ENCODE measurements around the gene CISTR. TPM values are rescaled to one million over a fixed set of nuclear protein-coding genes. Genes with fewer than 3 reads are reported as not detected.
"Not testable (repeated sequence)": the region's sequence is repeated elsewhere in the genome, so short reads cannot be mapped to it uniquely, and the experiment has no call there.

The CISTR gene
- total and polyA plus RNA-seq, 11 donors, result 0.24 to 4.4 (median 2.2) TPM; not detected in 1

GRCh38 chr12:53719649-53720048 lies 32.1 kb downstream of the CISTR start:
- no peak overlapping the region for H3K27ac ChIP-seq
- ATAC-seq (no peak), DNase-seq (no peak)
- no peak overlapping the region for H3K4me3 ChIP-seq
- no peak for TF ChIP-seq POLR2A (IDR thresholded peaks at IDR 0.05)
- no peak for TF ChIP-seq CTCF (IDR thresholded peaks at IDR 0.05)
- peaks cover 0 to 12% (median 0%) of the 10 kb centered on the region in 12 donors for H3K4me1 ChIP-seq
- WGBS, 4 donors, result 69 to 77% (median 73%) methylated on average over 2 of the region's 2 CpGs
- no peaks in the 10 kb centered on the region for H3K27me3 ChIP-seq
- intact Hi-C loops (cut with DNase I), result no loop called here
- H3K9me3 ChIP-seq, result no peaks in the 10 kb centered on the region
- H3K36me3 ChIP-seq, result peaks cover 0 to 100% (median 97%) of the 10 kb centered on the region in 9 donors

- H3K4me3 ChIP-seq; H3K27me3 ChIP-seq; ATAC-seq; DNase-seq; H3K9me3 ChIP-seq; intact Hi-C loops (cut with DNase I); H3K27ac ChIP-seq: not testable (repeated sequence)
- Histone ChIP-seq H3K36me3 (peaks cover 0 to 100% (median 97%) of the 10 kb centered on the region in 9 donors), H3K4me1 (peaks cover 0 to 12% (median 0%) of the 10 kb centered on the region in 12 donors)
- 88 to 96% (median 89%) methylated on average over 6 of the region's 6 CpGs for WGBS, 4 donors
These were observed 33.2 kb downstream of the CISTR start for GRCh38 chr12:53718567-53718966.

GRCh38 chr12:53717319-53717718 lies 34.5 kb downstream of the CISTR start:
- TF ChIP-seq POLR2A (IDR thresholded peaks at IDR 0.05) (no peak), CTCF (IDR thresholded peaks at IDR 0.05) (no peak)

GRCh38 chr12:53714004-53714403 lies 37.8 kb downstream of the CISTR start:
- H3K27me3 ChIP-seq, result no peaks in the 10 kb centered on the region
- no peak for TF ChIP-seq CTCF (IDR thresholded peaks at IDR 0.05)
- TF ChIP-seq POLR2A (IDR thresholded peaks at IDR 0.05), result no peak
- no peak overlapping the region for H3K4me3 ChIP-seq
- intact Hi-C loops (cut with DNase I), result no loop called here
- no peak overlapping the region for H3K27ac ChIP-seq
- 92 to 96% (median 95%) methylated on average over 4 of the region's 4 CpGs for whole genome bisulfite sequencing, 4 donors
- peaks cover 0 to 80% (median 73%) of the 10 kb centered on the region in 9 donors for H3K36me3 ChIP-seq
- no peak for DNase-seq
- no peaks in the 10 kb centered on the region for H3K9me3 ChIP-seq
- ATAC-seq, result no peak
- peaks cover 0 to 12% (median 0%) of the 10 kb centered on the region in 12 donors for H3K4me1 ChIP-seq

More at GRCh38 chr12:53717319-53717718, 34.5 kb downstream of the CISTR start:
- Histone ChIP-seq H3K4me1 (peaks cover 0 to 12% (median 0%) of the 10 kb centered on the region in 12 donors), H3K9me3 (no peaks in the 10 kb centered on the region), H3K27me3 (no peaks in the 10 kb centered on the region), H3K36me3 (peaks cover 0 to 100% (median 97%) of the 10 kb centered on the region in 9 donors), H3K27ac (peak overlapping the region in 4 of 12 donors; percentile 25 to 68 (median 47)), H3K4me3 (no peak overlapping the region)
- no peak for DNase-seq
- ATAC-seq, result peak; percentile 76 to 96 (median 88)
- 54 to 73% (median 62%) methylated on average over 5 of the region's 5 CpGs for WGBS, 4 donors
- intact Hi-C loops (cut with DNase I), result no loop called here

GRCh38 chr12:53713516-53713915 lies 38.3 kb downstream of the CISTR start:
- Histone ChIP-seq H3K4me1 (peaks cover 0 to 12% (median 0%) of the 10 kb centered on the region in 12 donors), H3K27me3 (no peaks in the 10 kb centered on the region), H3K27ac (no peak overlapping the region), H3K36me3 (peaks cover 0 to 75% (median 70%) of the 10 kb centered on the region in 9 donors), H3K4me3 (no peak overlapping the region), H3K9me3 (no peaks in the 10 kb centered on the region)
- WGBS, 4 donors, result 76 to 89% (median 85%) methylated on average over 9 of the region's 9 CpGs
- intact Hi-C loops (cut with DNase I), result no loop called here
- no peak for ATAC-seq
- DNase-seq, result no peak
- TF ChIP-seq CTCF (IDR thresholded peaks at IDR 0.05), result no peak
- no peak for TF ChIP-seq POLR2A (IDR thresholded peaks at IDR 0.05)

Data from heart left ventricle (tissue), 16 donors.